Measurements from ENCODE around the gene TMEM52.

Gene TMEM52

GRCh38 chr1:1911350-1912041 is 7.6 kb downstream of the TMEM52 start:
- no peak for TF ChIP-seq CTCF (IDR thresholded peaks at IDR 0.05; ENCODE audit: low read depth, low read length)
- no peak overlapping the region for H3K4me3 ChIP-seq (ENCODE audit: low read depth, low read length)

DNA sequence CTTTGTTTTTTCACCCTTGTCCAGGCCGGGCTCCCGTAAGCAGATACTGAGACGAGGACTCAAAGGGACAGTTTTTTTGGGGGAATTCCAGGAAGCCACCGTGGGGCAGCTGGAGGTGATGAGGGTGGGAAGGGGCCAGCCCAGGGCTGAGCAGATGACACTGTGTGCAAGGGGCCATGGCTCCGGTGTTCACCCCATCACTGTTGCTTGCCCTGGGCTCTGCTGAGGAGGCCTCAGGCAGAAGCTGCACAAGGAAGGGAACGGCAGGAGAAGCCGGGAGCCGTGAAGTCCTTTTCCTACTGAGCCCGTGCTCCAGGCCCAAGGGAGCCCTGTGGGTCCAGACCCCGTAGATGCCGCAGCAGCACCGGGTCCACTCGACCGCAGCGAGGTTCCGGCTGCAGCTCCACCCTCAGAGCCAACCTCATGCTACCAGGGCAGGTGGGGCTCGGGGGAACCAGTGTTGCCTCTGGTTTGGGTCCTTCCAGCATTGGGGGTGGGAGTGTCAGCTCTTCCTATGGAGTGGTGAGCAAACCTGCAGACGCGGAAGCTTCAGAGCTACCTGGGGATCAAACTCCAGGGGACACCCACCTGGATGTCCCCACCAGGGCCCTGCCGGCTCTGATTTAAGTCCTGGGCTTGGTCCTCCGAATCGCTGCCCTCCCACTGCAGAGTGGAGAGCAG is 8.3 kb downstream of the TMEM52 start:
- TF ChIP-seq CTCF (IDR thresholded peaks at IDR 0.05; ENCODE audit: low read depth, low read length), result no peak
- H3K4me3 ChIP-seq (ENCODE audit: low read depth, low read length), result no peak overlapping the region

GRCh38 chr1:1910033-1910465 is 9.0 kb downstream of the TMEM52 start:
- H3K4me3 ChIP-seq (ENCODE audit: low read depth, low read length), result no peak overlapping the region; the same call in 1 of the 2 replicates
- no peak for TF ChIP-seq CTCF (IDR thresholded peaks at IDR 0.05; ENCODE audit: low read depth, low read length)

GRCh38 chr1:1908506-1908791 is 10.6 kb downstream of the TMEM52 start:
- H3K4me3 ChIP-seq (ENCODE audit: low read depth, low read length), result peak overlapping the region; percentile 65
- TF ChIP-seq CTCF (IDR thresholded peaks at IDR 0.05; ENCODE audit: low read depth, low read length), result no peak

- H3K4me3 ChIP-seq (ENCODE audit: low read depth, low read length), result no peak overlapping the region
- TF ChIP-seq CTCF (IDR thresholded peaks at IDR 0.05; ENCODE audit: low read depth, low read length), result no peak
Observed at GRCh38 chr1:1907098-1907736, 11.9 kb downstream of the TMEM52 start.

DNA sequence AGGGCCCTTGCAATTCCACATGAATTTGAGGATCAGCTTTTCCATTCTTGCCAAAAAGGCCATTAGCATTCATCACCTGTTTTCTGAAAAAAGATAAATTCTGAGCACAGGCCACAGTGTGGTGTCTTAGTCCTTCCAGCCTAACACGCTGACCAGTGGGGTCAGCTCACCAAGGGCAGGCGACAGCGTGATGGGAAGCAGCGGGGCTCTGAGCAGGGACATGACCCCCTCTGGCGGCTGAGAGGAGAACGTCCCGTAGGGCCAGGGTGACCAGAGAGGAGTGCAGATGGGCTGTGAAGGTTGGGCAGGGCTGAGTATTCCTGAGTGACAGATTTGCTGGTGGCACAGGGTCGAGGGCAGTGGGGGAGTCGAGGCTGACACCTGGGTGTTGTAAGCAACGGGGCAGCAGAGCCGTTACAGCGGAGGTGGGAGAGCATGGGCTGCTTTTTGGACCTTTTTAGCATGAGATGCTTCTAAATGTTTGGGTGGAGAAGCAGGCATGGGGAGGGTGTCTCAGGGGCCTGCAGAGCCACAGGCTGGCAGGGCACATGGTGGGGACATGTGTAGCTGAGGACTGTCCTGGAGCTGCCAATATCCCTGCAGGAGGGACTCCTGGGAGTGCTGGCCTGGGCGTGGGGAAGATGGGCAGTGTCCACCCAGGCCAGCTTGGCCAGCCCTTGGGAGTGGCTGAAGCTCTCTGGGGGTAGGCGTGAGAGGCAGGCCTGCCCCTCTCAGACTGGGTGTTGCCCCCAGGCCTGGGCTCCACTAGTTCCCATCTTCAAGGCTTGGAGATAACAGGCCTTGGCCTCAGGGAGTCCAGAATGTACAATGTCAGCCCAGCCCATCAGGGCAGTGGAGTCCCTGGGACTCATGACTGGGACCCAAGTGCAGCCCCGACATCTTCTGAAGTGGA is 12.6 kb downstream of the TMEM52 start:
- no peak overlapping the region for H3K4me3 ChIP-seq (ENCODE audit: low read depth, low read length)
- TF ChIP-seq CTCF (IDR thresholded peaks at IDR 0.05; ENCODE audit: low read depth, low read length), result peak; percentile 94

All from WI38 (cell line).